Measurements from ENCODE around the gene FBXO41.

DNA sequence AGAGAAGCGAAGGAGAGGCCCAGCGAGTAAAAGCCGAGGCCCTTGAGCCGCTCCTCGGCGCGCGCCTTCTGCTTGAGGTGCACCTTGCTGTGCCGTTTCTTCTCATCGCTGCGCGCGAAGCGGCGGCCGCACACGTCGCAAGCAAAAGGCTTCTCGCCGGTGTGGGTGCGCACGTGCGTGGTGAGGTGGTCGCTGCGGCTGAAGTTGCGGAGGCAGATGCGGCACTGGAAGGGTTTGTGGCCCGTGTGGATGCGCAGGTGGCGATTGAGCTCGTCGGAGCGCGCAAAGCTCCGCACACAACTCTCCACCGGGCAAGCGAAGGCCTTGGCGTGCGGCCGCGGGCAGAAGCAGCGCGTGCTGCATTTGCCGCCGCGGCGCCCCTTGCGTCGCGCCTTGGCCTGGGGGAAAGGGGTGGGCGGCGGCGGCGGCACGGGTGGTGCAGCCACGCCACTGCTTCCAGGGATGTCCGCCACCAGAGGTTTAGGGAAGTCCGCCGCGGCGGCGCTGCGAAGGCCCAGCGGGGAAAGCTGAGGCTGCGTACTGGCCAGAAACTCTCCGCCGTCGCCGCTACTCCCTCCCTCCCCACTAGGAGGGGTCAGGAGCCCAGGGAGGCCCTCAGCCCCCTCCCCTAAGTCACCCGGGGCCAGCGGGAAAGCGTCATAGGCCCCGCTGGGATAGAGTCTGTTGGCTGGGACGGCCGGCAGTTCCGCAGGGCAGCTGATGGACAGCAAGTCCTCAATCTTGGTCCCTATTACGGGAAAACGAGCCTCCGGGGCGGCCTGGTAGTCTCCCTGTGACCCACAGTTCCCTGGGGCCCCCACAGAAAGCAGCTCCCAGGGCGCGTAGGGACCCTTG, 7.4 kb upstream of the FBXO41 start:
- TF ChIP-seq, protein P1, sequence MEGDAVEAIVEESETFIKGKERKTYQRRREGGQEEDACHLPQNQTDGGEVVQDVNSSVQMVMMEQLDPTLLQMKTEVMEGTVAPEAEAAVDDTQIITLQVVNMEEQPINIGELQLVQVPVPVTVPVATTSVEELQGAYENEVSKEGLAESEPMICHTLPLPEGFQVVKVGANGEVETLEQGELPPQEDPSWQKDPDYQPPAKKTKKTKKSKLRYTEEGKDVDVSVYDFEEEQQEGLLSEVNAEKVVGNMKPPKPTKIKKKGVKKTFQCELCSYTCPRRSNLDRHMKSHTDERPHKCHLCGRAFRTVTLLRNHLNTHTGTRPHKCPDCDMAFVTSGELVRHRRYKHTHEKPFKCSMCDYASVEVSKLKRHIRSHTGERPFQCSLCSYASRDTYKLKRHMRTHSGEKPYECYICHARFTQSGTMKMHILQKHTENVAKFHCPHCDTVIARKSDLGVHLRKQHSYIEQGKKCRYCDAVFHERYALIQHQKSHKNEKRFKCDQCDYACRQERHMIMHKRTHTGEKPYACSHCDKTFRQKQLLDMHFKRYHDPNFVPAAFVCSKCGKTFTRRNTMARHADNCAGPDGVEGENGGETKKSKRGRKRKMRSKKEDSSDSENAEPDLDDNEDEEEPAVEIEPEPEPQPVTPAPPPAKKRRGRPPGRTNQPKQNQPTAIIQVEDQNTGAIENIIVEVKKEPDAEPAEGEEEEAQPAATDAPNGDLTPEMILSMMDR (IDR thresholded peaks at IDR 0.05; ENCODE audit: low read depth, low read length, missing input control), result no peak
- no peak for TF ChIP-seq JUND (IDR thresholded peaks at IDR 0.05)
- TF ChIP-seq, protein P2, sequence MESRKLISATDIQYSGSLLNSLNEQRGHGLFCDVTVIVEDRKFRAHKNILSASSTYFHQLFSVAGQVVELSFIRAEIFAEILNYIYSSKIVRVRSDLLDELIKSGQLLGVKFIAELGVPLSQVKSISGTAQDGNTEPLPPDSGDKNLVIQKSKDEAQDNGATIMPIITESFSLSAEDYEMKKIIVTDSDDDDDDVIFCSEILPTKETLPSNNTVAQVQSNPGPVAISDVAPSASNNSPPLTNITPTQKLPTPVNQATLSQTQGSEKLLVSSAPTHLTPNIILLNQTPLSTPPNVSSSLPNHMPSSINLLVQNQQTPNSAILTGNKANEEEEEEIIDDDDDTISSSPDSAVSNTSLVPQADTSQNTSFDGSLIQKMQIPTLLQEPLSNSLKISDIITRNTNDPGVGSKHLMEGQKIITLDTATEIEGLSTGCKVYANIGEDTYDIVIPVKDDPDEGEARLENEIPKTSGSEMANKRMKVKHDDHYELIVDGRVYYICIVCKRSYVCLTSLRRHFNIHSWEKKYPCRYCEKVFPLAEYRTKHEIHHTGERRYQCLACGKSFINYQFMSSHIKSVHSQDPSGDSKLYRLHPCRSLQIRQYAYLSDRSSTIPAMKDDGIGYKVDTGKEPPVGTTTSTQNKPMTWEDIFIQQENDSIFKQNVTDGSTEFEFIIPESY (IDR thresholded peaks at IDR 0.05), result no peak
- TF ChIP-seq ATF3 (IDR thresholded peaks at IDR 0.05), result no peak
- no peak for TF ChIP-seq RAD21 (IDR thresholded peaks at IDR 0.05)
- TF ChIP-seq FOXA1 (IDR thresholded peaks at IDR 0.05), result no peak

All from liver (tissue), 3 donors.